Colon (tissue), 2 donors: ENCODE measurements around the gene HSPA9.
"Not testable (repeated sequence)": the region's sequence is repeated elsewhere in the genome, so short reads cannot be mapped to it uniquely, and the experiment has no call there.

Source experiments
- FAIRE-seq: peaks from 2 replicates; lab custom pipeline; 2012; peaks lifted over from hg19 to GRCh38; lab: Jason Lieb, UNC
- donor health status: control.
- donor health status: control.

Gene HSPA9

DNA sequence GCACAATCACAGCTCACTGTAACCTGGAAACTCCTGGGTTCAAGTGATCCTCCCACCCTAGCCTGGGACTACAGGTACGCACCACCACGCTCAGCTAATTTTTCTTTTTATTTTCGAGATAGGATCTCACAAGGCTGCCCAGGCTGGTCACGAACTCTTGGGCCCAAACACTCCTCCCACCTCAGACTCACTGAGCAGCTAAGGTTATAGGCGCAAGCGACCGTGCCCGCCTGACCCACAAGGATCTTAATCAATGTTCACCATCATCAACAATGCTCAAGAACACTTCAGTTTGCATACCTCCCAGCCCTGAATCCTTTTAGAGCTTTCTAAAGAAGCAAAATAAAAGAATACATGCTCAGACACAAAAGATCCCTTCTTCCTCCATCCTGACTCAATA lies 45.4 kb downstream of the HSPA9 start:
- FAIRE-seq: no peak

DNA sequence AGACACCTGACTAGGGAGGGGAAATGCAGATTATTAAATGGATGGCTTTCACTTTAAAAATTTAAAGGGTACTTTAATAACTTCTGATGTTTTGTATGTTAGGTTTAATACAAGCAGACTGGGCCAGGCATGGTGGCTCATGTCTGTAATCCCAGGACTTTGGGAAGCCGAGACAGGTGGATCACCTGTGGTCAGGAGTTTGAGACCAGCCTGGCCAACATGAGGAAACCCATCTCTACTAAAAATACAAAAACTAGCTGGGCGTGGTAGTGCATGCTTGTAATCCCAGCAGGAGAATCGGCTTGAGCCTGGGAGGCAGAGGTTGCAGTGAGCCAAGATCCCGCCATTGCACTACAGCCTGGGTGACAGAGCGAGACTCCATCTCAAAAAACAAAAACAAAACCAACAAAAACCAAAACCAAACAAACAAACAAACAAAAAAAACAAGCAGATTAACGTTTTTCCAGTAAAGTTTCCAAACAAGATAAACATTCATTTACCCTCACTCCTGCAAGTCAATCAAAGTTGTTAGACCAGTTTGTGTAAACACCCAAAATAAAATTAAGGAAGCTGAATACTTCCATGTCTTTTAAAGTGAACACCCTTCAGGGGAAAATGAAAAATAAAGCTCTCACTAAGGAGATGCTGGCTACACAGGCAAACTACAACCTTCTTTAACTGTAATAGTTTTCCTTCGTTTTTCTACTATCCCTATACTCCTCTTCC lies 46.3 kb downstream of the HSPA9 start:
- no peak for FAIRE-seq

DNA sequence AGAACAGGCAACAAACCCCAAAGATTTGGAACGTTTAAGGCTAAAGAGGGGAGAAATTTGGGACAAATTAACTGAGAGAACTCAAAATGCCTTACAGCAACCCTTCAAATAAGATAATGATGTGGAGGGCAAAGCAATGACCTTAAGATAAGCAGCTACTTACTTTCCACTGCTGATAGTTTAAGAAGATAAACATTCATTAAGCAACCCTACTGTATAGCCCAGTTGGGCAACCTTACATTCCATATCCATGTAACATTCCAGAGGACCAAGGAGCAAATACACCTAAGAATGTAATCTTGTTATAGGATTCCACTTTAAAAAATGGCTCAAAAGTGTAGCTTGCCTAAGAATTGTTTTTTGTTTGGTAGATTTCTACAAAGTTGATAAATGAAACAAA lies 47.0 kb downstream of the HSPA9 start:
- no peak for FAIRE-seq

DNA sequence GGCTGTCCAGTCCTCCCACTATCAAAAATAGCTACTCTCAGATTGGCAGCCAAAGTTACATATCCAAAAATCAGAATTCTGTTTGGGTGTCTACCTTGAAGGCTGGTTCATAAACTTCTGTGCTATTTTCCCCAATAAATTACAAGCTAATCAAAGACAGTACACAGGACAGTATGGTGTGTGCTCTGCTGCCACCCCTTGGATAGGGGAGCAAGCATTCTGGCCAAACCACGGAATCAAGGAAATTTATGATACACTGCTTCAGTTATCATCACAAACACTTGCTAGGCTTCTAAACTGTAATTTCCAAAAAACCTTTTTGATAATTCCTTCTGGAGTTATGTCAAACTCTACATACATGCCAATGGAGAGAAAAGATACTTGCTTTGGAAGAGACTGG lies 48.0 kb downstream of the HSPA9 start:
- no peak for FAIRE-seq

DNA sequence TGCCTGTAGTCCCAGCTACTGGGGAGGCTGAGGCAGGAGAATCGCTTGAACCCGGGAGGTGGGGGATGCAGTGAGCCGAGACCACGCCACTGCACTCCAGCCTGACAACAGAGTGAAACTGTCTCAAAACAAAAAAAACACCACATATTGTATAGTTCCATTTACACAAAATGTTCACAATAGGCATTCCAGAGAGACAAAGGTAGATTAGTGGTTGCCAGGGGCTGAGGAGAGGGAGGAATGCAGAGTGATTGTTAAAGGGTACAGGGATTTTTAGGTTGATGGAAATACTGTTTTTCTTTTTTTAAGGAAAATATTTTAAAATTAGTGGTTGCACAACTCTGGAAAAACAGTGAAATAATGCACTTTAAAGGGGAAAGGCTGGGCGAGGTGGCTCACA lies 51.8 kb downstream of the HSPA9 start:
- FAIRE-seq: no peak

DNA sequence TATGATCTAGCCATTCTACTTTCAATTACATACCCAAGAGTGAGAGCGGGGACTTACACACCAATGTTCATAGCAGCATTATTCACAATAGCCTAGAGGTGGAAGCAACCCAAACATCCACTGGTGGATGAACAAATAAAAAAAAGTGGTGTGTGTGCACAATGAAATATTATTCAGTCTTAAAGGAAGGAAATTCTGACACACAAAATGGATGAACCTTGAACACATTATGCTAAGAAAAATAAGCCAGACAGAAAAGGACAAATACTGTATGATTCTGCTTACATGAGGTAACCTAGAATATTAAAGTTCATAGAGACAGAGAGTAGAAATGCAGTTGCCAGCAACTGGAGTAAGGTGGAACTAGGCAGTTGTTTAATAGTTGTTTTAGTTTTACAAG lies 54.2 kb downstream of the HSPA9 start:
- FAIRE-seq: no peak

DNA sequence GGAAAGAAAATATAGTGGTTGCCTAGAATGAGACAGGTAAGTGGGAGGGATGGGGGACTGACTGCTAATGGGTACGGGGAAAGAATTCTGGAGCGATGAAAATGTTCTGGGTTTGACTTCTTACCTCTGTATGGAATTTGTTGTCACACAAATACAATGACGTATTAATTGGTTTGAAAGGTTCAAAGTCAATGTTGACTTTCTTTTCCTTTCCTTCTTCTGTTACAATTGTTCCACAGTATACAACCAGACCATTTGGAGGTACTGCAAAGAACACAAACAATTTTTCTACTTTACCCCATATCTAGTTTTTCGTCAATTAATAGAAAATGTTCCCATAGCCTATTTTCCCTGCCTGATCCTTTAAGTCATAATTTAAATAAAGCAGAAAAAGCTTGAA lies 57.8 kb downstream of the HSPA9 start:
- FAIRE-seq: no peak

DNA sequence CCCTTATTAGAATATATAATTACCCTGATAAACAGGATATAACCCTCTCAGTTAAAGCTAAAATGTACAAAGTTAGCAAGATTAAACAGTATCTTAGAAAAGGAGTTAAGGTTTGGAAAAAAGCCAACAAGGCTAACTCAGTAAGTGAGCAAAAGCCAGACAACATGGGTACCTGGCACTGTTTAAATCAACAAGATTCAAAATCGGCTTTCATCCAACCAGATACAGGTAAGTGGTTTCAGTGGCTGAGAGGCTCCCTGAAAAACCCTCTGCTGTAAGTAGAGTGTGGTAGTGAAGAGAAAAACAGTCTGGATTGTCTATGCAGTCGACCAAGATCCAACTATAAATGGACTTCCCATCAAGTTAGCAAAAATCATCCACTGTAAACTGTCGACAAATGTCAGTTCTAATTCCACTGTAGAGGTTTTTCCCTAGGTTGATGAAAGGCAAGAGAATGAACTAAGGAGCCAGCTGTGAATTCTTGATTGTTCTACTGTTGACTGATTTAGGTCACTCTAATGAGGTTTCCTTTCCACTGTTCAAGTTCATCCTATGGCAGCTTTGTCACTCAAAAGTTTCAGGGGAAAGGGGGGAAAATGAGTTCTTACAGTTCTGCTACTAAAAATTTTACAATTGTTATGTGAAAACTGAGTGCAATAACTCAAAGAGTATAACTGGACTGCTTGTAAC lies 59.5 kb downstream of the HSPA9 start:
- FAIRE-seq: no peak

DNA sequence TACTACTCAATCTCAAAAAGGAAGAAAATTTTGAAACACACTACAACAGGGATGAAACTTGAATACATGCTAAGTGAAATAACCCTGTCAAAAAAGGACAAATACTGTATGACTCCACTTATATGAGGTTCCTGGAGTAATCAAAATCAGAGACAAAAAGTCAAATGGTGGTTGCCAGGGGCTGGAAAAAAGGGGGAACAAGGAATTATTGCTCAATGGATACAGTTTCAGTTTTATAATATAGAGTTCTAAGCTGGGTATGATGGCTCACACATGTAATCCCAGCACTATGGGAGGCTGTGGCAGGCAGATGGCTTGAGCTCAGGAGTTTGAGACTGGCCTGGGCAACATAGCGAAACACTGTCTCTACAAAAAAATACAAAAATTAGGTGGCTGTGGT lies 61.2 kb downstream of the HSPA9 start:
- no peak for FAIRE-seq

DNA sequence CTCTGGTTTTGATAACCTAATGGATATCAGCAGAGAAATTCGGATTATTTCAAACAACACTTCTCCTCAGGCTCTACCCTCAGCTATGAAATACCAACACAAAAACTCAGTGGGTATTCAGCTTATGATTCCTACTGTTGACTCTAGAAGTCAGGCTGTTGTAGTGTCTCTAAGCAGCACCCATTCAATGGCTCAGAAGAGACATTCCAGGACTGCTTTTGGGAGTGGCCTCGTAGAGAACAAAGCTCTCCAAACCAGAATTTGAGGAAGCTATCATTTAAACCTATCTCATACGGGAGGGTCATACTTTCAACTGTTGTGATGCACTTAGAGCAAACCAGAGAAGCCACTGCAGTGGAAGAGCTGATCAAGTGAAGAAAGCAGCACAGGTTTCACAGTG lies 66.2 kb downstream of the HSPA9 start:
- FAIRE-seq: no peak

DNA sequence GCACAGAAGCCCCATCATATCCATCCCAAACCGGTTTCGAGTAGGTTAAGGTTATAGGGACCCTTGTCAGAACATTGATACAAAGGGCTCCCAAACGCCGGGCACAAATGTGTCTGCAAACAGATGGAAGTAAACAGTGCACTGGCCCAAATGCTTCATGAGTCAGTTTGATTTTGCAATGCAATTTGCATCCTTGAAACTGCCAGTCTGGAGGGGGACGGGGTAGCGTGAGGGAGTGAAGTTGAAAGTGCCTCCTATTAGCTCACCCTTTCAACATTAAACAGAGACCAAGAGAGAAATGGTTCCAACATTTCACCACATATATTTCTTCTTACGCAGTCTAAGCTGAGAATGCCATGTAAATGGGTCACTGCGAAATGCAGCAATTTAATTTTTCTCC lies 67.7 kb downstream of the HSPA9 start:
- FAIRE-seq: not testable (repeated sequence)

DNA sequence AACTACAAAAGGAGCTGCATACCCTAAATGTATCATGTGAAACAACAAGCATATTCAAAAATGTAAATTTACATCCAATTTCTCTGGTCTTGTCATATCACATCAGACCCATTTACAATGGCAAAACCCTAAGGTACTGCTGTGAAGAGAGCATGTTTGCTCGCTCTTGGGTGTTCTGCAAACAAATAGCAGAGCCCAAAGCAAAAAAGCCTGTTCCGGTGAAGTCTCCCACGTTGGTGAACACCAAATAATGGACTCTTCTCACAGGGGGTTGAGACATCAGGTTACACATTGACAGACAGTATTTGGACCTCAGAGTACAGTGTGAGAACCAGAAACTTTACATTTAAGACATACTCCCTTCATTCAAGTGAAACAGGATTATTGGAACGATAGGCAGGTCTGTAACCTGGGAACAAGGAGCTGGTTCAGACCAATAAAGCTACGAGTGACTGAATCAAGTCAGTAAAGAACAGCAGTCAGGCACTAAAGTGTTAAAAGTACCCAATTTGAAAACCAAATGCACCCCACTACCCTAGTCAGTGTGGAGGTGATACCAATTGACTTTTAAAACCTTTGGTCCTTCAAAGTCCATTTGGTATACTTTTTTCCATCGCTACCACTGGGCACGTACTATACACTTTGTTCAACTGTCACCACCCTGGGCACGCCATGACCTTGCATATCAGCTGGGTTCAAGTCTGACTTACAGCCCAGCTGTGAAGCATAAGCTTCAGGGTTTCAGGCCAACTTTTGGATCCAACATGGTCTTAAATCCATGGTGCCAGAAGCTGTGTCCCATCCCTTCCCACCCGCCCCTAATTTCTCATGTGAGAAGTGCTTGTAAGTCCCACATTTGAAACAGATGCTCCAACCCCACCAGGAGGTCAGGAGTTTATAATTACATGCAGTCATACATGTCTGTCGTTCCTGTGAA lies 68.6 kb downstream of the HSPA9 start:
- FAIRE-seq: no peak

DNA sequence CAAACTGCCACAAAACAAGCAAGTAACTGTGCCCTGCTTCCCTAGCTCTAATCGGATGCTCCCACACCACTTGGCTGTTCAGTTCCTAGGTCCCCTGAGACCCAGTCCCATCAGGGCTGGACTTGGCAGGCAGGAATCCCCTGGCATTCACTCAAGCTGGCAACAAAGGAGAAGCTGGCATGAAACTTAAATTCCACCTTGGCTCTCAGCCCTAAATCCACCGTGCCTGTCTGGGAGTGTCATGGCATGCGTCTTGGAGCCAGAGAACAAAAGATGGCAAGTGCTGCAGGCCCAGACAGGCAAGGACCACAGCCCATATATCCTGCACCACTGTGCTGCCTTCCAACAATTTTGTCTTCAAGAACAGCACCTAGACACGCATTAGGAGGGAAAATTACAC lies 70.4 kb downstream of the HSPA9 start:
- FAIRE-seq: no peak
